ENCODE results near the gene CFAP210. TPM values are rescaled to one million over a fixed set of nuclear protein-coding genes. Genes with fewer than 3 reads are reported as not detected.

The CFAP210 gene
- total and polyA plus RNA-seq, 9 of the 15 experiments (the other 6 are each of a cell fraction or from before 2014, with no cell fraction given) = 0.75 to 3.6 (median 1.3) TPM

DNA sequence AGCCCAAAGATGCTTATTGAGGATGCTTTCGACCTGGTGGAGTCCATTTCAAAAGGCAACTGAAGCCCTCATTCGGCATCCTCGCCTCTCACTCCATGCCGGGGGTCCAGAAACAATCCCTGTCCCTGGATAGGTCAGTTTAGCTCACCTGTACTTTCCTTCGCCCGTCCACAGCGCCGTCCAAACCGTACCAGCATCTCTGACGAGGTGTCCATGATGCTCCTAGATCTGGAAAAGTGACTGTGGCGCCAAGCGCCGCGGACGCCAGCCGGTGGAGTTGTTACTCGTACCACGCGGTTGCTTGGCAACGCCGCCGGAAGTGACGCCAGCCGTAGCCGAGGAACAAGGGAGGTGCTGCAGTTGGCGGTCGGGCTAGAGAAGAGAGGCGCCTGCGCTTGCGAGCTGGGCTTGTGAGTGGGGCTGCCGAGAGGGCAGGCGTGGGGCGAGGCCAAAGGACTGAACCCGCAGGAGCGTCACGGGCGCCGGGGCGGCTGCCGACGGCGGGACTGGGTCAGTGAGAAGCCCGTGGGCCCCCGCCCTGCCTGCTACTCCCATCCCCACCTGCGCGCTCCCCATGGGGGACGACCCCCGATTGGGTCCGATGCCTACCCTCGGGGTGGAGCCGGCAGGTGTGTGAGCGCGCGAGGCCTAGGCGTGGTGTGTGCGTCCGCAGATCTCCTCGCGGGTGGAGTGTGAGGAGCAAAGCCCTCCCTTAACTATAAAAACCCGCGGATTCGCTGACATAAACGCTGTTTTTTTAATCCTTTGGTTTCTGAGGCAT, at the start of gene CFAP210, which contains the start of gene PHOSPHO2 (continued):
- TF ChIP-seq, protein P1, sequence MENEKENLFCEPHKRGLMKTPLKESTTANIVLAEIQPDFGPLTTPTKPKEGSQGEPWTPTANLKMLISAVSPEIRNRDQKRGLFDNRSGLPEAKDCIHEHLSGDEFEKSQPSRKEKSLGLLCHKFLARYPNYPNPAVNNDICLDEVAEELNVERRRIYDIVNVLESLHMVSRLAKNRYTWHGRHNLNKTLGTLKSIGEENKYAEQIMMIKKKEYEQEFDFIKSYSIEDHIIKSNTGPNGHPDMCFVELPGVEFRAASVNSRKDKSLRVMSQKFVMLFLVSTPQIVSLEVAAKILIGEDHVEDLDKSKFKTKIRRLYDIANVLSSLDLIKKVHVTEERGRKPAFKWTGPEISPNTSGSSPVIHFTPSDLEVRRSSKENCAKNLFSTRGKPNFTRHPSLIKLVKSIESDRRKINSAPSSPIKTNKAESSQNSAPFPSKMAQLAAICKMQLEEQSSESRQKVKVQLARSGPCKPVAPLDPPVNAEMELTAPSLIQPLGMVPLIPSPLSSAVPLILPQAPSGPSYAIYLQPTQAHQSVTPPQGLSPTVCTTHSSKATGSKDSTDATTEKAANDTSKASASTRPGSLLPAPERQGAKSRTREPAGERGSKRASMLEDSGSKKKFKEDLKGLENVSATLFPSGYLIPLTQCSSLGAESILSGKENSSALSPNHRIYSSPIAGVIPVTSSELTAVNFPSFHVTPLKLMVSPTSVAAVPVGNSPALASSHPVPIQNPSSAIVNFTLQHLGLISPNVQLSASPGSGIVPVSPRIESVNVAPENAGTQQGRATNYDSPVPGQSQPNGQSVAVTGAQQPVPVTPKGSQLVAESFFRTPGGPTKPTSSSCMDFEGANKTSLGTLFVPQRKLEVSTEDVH (IDR thresholded peaks at IDR 0.05; ENCODE audit: low read depth, partially characterized antibody) = peak; percentile 18
- no peak for TF ChIP-seq CAMTA2 (CRISPR knock-in tag; conservative IDR thresholded peaks at IDR 0.05)
- peak in 1 of 2 experiments; percentile 97; a peak in 2 of 4 replicates for TF ChIP-seq CSDE1 (IDR thresholded peaks at IDR 0.05)
- TF ChIP-seq, protein P2, sequence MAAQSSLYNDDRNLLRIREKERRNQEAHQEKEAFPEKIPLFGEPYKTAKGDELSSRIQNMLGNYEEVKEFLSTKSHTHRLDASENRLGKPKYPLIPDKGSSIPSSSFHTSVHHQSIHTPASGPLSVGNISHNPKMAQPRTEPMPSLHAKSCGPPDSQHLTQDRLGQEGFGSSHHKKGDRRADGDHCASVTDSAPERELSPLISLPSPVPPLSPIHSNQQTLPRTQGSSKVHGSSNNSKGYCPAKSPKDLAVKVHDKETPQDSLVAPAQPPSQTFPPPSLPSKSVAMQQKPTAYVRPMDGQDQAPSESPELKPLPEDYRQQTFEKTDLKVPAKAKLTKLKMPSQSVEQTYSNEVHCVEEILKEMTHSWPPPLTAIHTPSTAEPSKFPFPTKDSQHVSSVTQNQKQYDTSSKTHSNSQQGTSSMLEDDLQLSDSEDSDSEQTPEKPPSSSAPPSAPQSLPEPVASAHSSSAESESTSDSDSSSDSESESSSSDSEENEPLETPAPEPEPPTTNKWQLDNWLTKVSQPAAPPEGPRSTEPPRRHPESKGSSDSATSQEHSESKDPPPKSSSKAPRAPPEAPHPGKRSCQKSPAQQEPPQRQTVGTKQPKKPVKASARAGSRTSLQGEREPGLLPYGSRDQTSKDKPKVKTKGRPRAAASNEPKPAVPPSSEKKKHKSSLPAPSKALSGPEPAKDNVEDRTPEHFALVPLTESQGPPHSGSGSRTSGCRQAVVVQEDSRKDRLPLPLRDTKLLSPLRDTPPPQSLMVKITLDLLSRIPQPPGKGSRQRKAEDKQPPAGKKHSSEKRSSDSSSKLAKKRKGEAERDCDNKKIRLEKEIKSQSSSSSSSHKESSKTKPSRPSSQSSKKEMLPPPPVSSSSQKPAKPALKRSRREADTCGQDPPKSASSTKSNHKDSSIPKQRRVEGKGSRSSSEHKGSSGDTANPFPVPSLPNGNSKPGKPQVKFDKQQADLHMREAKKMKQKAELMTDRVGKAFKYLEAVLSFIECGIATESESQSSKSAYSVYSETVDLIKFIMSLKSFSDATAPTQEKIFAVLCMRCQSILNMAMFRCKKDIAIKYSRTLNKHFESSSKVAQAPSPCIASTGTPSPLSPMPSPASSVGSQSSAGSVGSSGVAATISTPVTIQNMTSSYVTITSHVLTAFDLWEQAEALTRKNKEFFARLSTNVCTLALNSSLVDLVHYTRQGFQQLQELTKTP (IDR thresholded peaks at IDR 0.05; ENCODE audit: low read depth in 1 of 2, partially characterized antibody in 2 of 2) = no peak
- TF ChIP-seq, protein P3, sequence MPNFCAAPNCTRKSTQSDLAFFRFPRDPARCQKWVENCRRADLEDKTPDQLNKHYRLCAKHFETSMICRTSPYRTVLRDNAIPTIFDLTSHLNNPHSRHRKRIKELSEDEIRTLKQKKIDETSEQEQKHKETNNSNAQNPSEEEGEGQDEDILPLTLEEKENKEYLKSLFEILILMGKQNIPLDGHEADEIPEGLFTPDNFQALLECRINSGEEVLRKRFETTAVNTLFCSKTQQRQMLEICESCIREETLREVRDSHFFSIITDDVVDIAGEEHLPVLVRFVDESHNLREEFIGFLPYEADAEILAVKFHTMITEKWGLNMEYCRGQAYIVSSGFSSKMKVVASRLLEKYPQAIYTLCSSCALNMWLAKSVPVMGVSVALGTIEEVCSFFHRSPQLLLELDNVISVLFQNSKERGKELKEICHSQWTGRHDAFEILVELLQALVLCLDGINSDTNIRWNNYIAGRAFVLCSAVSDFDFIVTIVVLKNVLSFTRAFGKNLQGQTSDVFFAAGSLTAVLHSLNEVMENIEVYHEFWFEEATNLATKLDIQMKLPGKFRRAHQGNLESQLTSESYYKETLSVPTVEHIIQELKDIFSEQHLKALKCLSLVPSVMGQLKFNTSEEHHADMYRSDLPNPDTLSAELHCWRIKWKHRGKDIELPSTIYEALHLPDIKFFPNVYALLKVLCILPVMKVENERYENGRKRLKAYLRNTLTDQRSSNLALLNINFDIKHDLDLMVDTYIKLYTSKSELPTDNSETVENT (CRISPR knock-in tag; IDR thresholded peaks at IDR 0.05) = peak; percentile 84
- TF ChIP-seq, protein P4, sequence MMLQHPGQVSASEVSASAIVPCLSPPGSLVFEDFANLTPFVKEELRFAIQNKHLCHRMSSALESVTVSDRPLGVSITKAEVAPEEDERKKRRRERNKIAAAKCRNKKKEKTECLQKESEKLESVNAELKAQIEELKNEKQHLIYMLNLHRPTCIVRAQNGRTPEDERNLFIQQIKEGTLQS (IDR thresholded peaks at IDR 0.05) = no peak; the same call in 1 of the 2 replicates
- TF ChIP-seq, protein P4 (CRISPR knock-in tag; conservative IDR thresholded peaks at IDR 0.05) = peak; percentile 79
- TF ChIP-seq, protein P5, sequence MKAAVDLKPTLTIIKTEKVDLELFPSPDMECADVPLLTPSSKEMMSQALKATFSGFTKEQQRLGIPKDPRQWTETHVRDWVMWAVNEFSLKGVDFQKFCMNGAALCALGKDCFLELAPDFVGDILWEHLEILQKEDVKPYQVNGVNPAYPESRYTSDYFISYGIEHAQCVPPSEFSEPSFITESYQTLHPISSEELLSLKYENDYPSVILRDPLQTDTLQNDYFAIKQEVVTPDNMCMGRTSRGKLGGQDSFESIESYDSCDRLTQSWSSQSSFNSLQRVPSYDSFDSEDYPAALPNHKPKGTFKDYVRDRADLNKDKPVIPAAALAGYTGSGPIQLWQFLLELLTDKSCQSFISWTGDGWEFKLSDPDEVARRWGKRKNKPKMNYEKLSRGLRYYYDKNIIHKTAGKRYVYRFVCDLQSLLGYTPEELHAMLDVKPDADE (conservative IDR thresholded peaks at IDR 0.05; ENCODE audit: control insufficient read depth, low read depth, low read length) = peak; percentile 50
- TF ChIP-seq POLR2H (tag; IDR thresholded peaks at IDR 0.05; ENCODE audit: low read depth) = 0 out of 2 replicates have a peak, but pooled peaks have one; percentile 34
- TF ChIP-seq DPF2 (IDR thresholded peaks at IDR 0.05) = peak; percentile 19; the same call in 1 of the 2 replicates
- TF ChIP-seq LARP7 (IDR thresholded peaks at IDR 0.05) = peak; percentile 70; the same call in 1 of the 2 replicates
- peak; percentile 96 for TF ChIP-seq GATAD2A (IDR thresholded peaks at IDR 0.05)
- TF ChIP-seq FOXJ2 (tag; IDR thresholded peaks at IDR 0.05) = peak; percentile 99
- TF ChIP-seq POLR2G (IDR thresholded peaks at IDR 0.05; ENCODE audit: low read depth, low read length) = peak; percentile 100
